ENCODE results near the gene SRL.

The SRL gene

DNA sequence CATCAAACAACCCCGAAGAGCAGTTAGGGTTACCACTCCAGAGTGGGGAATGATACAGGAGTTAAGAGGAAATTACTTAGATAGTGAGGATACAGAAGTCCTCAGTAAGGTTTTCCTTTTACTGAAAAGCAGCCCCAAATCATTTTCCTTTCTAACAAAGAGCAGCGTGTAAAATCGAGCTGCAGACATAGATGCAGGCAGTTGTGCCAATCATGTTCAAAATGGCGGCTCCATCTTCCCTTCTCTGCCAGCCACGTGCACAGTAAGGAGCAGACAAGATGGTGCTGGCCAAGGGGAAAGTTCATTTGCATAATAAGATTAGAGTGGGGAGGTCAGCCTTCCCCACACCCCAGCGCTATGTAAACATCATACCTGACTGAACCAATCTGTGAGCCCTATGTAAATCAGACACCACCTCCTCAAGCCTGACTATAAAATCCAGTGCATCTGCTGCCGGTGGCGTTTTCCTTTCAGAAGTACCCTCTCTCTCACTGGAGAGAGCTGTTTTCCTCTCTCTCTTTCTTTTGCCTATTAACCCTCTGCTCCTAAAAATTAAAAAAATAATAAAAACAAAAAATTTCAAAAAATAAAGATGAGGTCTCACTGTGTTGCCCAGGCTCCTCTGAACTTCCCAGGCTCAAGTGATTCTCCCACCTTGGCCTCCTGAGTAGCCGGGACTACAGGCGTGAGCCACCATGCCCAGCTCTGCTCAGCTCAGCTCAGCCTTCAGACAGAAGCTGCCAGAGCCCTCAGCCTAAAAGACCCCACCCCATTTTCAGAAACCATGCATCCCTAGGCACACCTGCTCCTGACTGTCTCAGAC, 2.6 kb upstream of the SRL start:
- TF ChIP-seq CTCF (IDR thresholded peaks at IDR 0.05), result no peak

GRCh38 chr16:4241258-4241927, 487 bp downstream of the SRL start:
- no peak for TF ChIP-seq CTCF (IDR thresholded peaks at IDR 0.05)

DNA sequence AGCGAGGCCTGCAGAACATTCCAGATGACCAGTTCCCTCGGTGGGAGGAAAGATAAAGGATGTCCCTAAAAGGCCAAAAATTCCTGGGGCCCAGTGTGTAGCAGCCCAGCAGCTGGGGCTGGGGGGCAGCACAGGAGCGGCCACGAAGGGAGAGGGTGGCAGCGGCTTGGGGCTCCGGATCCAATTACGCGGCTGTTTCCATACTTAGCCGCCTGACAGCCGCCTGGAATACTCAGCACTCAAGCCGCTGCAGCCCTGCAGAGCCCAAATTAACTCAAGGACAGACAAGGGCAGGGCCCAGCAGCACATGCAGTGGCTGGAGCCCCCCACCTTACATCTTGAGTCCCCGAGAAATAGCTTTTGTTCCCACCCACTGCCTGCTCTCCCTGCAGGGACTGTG, 1.3 kb downstream of the SRL start:
- no peak for TF ChIP-seq CTCF (IDR thresholded peaks at IDR 0.05)

GRCh38 chr16:4239682-4240175, 2.2 kb downstream of the SRL start:
- TF ChIP-seq CTCF (IDR thresholded peaks at IDR 0.05), result no peak

DNA sequence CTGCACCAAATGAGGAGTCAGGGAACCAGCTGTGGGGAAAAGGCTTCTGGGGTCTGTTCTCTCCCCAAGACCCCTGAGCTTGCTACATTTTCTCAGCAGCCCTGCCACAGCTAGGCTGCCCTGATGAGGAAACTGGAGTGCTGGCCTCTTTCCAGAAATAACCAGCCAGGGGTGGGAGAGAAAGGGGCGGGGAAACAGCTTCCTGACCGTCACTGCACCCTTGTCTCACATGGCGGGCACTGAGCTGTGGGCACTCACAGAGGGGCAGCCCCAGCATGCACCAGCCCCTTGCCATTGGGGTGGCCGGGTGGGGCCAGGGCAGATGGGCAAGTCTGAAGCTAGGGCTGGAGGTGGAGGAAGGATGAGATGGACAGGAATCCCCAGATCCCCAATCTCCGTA, 2.9 kb downstream of the SRL start:
- no peak for TF ChIP-seq CTCF (IDR thresholded peaks at IDR 0.05)

DNA sequence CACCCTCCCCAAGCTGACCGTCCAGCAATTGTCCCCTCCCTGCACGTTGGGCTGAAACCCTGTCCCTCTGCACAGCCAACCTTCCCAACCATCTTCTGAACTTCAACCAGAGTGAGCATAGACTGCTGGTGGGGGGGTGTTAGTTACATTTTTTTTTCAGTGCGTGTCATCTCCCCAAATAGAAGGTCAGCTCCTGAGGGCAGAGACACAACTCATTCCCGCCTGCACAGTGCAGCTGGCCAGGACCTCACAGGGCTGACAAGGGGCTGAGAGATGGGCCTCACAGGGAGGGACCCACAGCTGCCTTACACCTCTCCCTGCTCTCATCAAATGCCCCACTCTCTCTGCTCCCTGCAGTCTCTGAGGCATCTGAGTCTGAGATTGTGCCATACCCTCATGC, 8.4 kb downstream of the SRL start:
- TF ChIP-seq CTCF (IDR thresholded peaks at IDR 0.05), result no peak

DNA sequence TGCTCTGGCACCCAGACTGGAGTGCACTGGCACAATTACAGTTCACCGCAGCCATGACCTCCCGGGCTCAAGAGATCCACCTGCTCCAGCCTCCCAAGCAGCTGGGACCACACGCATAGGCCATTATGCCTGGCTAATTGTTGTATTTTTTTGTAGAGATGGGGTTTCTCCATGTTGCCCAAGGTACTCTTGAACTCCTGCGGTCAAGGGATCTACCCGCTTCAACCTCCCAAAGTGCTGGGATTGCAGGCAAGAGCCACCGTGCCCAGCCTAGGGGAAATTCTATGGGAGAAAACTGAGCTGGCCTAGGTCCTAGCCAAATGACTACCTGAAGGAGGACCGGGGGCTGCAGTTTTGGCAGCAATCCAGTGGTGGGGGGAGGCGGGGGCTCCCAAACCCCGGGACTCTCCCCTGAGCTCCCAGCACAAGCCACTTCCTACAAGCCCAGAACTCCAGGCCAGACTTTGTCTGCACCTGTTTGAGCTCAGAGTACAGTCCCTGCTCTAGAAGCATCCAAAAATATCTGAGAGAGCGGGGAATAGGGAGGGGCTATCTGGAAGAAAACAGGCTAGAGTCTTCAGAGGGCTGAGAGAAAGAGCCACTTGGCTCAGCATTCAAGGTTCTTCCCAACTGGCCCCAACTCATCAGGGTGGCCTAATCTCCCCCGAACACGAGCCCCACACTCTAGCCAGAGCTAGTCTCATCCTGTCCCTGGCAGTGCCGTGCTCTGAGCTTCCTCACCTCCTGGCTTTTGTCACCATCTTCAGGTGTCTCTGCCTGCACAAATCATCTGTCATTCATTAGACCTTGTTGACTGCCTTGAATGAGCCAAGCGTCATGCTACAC, 9.1 kb downstream of the SRL start:
- TF ChIP-seq CTCF (IDR thresholded peaks at IDR 0.05), result no peak
